Loucy (cell line): Measurements from ENCODE around the gene FBN1.

Experiments
- H2AFZ ChIP-seq: fragments of 200-600 bp; sonication (generic); 2 replicates; pipeline ENCODE4 v1.6.0; 2016; ENCODE audit warnings: antibody characterized with exemption, mild to moderate bottlenecking, low read length, moderate library complexity
- H3F3A ChIP-seq: fragments of 200-600 bp; 2 replicates; pipeline ENCODE4 v1.6.0; 2016; ENCODE audit warnings: antibody characterized with exemption, low read depth, mild to moderate bottlenecking
- H3K27me3 ChIP-seq: fragments of 200-600 bp; sonication (generic); 2 replicates; pipeline ENCODE4 v1.6.1; 2014; ENCODE audit warnings: low read length, mild to moderate bottlenecking; ENCODE audit not compliant: insufficient read depth, poor library complexity, severe bottlenecking
- H3K36me3 ChIP-seq: fragments of 200-600 bp; sonication (generic); 2 replicates; pipeline ENCODE4 v1.6.1; 2016; ENCODE audit warnings: low read length; ENCODE audit not compliant: insufficient read depth
- H3K4me1 ChIP-seq: fragments of 200-600 bp; sonication (generic); 2 replicates; pipeline ENCODE4 v1.5.1; 2014; ENCODE audit warnings: low read length, mild to moderate bottlenecking; ENCODE audit not compliant: insufficient read depth, poor library complexity, severe bottlenecking
- H3K4me2 ChIP-seq: fragments of 200-600 bp; sonication (generic); 2 replicates; pipeline ENCODE4 v1.6.0; 2014; ENCODE audit warnings: antibody characterized with exemption, low read length, low read depth, mild to moderate bottlenecking; ENCODE audit not compliant: poor library complexity, severe bottlenecking
- H3K4me3 ChIP-seq: fragments of 200-600 bp; sonication (generic); 2 replicates; pipeline ENCODE4 v1.5.1; 2014; ENCODE audit warnings: low read length, mild to moderate bottlenecking, mixed read lengths; ENCODE audit not compliant: poor library complexity, severe bottlenecking
- H3K79me2 ChIP-seq: fragments of 200-600 bp; sonication (generic); 2 replicates; pipeline ENCODE4 v1.6.1; 2014; ENCODE audit warnings: low read length; ENCODE audit not compliant: insufficient read depth
- H3K9ac ChIP-seq: fragments of 200-600 bp; sonication (generic); 2 replicates; pipeline ENCODE4 v1.6.0; 2014; ENCODE audit warnings: mild to moderate bottlenecking, low read depth, low read length, moderate library complexity; ENCODE audit not compliant: poor library complexity, severe bottlenecking
- H3K9me2 ChIP-seq: fragments of 200-600 bp; sonication (generic); replicated peaks from 2 replicates; pipeline ENCODE4 v1.6.1; 2016; ENCODE audit warnings: low read depth, low read length, mixed read lengths
- H3K9me3 ChIP-seq: fragments of 200-600 bp; sonication (generic); 2 replicates; pipeline ENCODE4 v1.6.1; 2014; ENCODE audit warnings: mild to moderate bottlenecking, antibody characterized with exemption, low read length, low read depth; ENCODE audit not compliant: insufficient read depth
- H4K20me1 ChIP-seq: fragments of 200-600 bp; sonication (generic); 2 replicates; pipeline ENCODE4 v1.6.0; 2014; ENCODE audit warnings: antibody characterized with exemption, low read length, mild to moderate bottlenecking; ENCODE audit not compliant: insufficient read depth, poor library complexity, severe bottlenecking
- CTCF ChIP-seq: fragments of 200-600 bp; sonication (generic); conservative IDR thresholded peaks from 2 replicates; pipeline ENCODE4 v1.5.1; 2014; ENCODE audit warnings: mild to moderate bottlenecking, antibody characterized with exemption, low read length
- EZH2phosphoT487 ChIP-seq: fragments of 200-600 bp; IDR thresholded peaks from 2 replicates; pipeline ENCODE4 v1.6.1; 2018; ENCODE audit warnings: antibody characterized with exemption, mild to moderate bottlenecking, moderate library complexity, borderline replicate concordance

The FBN1 gene

GRCh38 chr15:48414015-48414414 is 231.5 kb downstream of the FBN1 start:
- H3K79me2 ChIP-seq, result no peaks in the 10 kb centered on the region
- H3K9ac ChIP-seq, result no peak overlapping the region
- no peaks in the 10 kb centered on the region for H3K27me3 ChIP-seq
- no peaks in the 10 kb centered on the region for H3K36me3 ChIP-seq
- TF ChIP-seq CTCF (no peak), EZH2phosphoT487 (no peak)
- no peak overlapping the region for H3K4me2 ChIP-seq
- H4K20me1 ChIP-seq, result no peaks in the 10 kb centered on the region
- no peaks in the 10 kb centered on the region for H3K4me1 ChIP-seq
- H2AFZ ChIP-seq, result no peak overlapping the region
- no peak overlapping the region for H3K4me3 ChIP-seq
- H3K9me2 ChIP-seq, result no peaks in the 10 kb centered on the region
- no peaks in the 10 kb centered on the region for H3K9me3 ChIP-seq
- H3F3A ChIP-seq, result no peaks in the 10 kb centered on the region

DNA sequence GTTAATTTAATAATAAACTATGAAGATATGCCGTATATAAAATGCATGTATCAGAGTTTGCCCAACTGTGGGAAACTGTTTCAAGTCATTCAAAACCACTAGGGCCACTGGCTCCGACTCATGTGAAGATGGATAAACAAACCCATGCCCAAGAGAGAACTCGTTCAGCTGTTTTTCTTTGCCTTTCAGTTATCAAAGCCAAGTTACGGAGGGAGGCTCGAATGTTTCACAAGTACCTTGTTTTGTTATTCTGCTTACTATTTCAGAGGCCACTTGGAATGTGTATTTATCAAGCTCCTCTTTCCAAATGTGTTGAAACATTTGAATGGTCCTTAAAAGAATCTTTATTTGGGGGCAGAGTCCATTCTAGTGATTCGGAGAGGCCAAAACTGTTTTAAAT is 232.2 kb downstream of the FBN1 start:
- Histone ChIP-seq H4K20me1 (no peaks in the 10 kb centered on the region), H3K4me2 (no peak overlapping the region), H3K9ac (no peak overlapping the region), H3K27me3 (no peaks in the 10 kb centered on the region), H3F3A (no peaks in the 10 kb centered on the region), H2AFZ (no peak overlapping the region), H3K79me2 (no peaks in the 10 kb centered on the region), H3K9me2 (no peaks in the 10 kb centered on the region), H3K4me3 (no peak overlapping the region), H3K9me3 (no peaks in the 10 kb centered on the region), H3K4me1 (no peaks in the 10 kb centered on the region), H3K36me3 (no peaks in the 10 kb centered on the region)
- no peak for TF ChIP-seq CTCF
- TF ChIP-seq EZH2phosphoT487, result no peak

GRCh38 chr15:48411971-48412591 is 233.4 kb downstream of the FBN1 start:
- Histone ChIP-seq H3K4me3 (no peak overlapping the region), H3K36me3 (no peaks in the 10 kb centered on the region), H3K4me1 (no peaks in the 10 kb centered on the region), H4K20me1 (no peaks in the 10 kb centered on the region), H3K79me2 (no peaks in the 10 kb centered on the region), H2AFZ (no peak overlapping the region), H3K9ac (no peak overlapping the region), H3K4me2 (no peak overlapping the region), H3F3A (no peaks in the 10 kb centered on the region), H3K27me3 (no peaks in the 10 kb centered on the region), H3K9me2 (no peaks in the 10 kb centered on the region), H3K9me3 (no peaks in the 10 kb centered on the region)
- TF ChIP-seq CTCF, result no peak
- no peak for TF ChIP-seq EZH2phosphoT487
